ENCODE measurements around the gene BTNL8. TPM values are rescaled to one million over a fixed set of nuclear protein-coding genes. Genes with fewer than 3 reads are reported as not detected.

The BTNL8 gene
- total and polyA plus RNA-seq, 2 of the 13 experiments (the other 11 are each of a cell fraction or from before 2014, with no cell fraction given), result not detected

DNA sequence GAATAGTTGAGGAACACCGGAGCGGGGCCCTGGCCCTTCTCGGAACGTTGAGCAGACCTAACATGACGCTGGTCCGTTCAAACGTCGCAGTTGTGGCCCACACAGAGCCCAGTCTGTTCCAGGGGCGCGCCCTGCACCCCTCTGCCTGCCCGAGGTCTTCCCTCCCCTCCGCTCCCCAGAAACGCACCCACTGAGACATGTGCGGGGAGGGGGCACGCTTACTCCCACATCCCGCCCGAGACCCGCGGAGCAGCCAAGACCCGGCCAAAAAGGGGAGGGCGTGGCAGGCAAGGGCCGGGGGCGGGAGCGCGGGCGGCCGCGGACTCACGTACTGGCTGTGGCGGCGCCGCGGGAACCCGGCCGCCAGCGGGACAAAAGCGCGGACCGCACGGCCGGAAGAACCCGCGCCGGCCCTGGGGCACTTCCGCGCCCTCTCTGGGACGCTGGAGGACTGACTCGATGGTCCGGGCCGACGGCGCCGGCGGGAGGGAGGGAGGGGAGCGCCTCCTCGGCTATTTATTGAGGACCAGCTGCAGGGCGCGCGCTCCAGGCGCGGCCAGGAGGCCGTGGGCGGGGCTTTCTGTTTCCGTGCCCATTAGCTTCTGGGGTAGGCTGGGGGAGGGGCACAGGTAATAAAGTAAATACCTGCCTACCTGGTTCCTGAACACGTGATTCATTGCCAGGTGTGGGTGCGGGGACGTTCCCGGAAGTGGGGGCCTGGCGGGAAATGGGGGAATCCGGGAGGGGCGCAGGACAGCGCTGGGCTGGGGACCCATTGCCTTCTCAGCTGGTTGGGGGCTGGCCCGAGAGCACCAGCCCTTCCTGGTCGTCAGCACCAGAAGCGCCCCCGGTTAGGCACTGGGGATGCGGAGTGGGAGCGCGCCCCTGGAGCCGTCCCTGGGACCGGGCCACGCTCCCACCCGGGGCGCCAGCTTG is 37.8 kb upstream of the BTNL8 start, which contains the start of gene ZFP62 (continued):
- TF ChIP-seq, protein P1, sequence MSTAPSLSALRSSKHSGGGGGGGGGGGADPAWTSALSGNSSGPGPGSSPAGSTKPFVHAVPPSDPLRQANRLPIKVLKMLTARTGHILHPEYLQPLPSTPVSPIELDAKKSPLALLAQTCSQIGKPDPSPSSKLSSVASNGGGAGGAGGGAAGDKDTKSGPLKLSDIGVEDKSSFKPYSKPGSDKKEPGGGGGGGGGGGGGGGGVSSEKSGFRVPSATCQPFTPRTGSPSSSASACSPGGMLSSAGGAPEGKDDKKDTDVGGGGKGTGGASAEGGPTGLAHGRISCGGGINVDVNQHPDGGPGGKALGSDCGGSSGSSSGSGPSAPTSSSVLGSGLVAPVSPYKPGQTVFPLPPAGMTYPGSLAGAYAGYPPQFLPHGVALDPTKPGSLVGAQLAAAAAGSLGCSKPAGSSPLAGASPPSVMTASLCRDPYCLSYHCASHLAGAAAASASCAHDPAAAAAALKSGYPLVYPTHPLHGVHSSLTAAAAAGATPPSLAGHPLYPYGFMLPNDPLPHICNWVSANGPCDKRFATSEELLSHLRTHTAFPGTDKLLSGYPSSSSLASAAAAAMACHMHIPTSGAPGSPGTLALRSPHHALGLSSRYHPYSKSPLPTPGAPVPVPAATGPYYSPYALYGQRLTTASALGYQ (CRISPR knock-in tag; IDR thresholded peaks at IDR 0.05), result no peak; the same call in 1 of the 2 replicates
- no peak for TF ChIP-seq CBX1 (IDR thresholded peaks at IDR 0.05; ENCODE audit: low read depth)
- TF ChIP-seq DNMT3B (CRISPR knock-in tag; conservative IDR thresholded peaks at IDR 0.05), result no peak; the same call in 1 of the 2 replicates
- TF ChIP-seq, protein P2, sequence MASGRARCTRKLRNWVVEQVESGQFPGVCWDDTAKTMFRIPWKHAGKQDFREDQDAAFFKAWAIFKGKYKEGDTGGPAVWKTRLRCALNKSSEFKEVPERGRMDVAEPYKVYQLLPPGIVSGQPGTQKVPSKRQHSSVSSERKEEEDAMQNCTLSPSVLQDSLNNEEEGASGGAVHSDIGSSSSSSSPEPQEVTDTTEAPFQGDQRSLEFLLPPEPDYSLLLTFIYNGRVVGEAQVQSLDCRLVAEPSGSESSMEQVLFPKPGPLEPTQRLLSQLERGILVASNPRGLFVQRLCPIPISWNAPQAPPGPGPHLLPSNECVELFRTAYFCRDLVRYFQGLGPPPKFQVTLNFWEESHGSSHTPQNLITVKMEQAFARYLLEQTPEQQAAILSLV (CRISPR knock-in tag; IDR thresholded peaks at IDR 0.05; ENCODE audit: borderline replicate concordance), result peak; percentile 28; the same call in 1 of the 2 replicates
- TF ChIP-seq, protein P3, sequence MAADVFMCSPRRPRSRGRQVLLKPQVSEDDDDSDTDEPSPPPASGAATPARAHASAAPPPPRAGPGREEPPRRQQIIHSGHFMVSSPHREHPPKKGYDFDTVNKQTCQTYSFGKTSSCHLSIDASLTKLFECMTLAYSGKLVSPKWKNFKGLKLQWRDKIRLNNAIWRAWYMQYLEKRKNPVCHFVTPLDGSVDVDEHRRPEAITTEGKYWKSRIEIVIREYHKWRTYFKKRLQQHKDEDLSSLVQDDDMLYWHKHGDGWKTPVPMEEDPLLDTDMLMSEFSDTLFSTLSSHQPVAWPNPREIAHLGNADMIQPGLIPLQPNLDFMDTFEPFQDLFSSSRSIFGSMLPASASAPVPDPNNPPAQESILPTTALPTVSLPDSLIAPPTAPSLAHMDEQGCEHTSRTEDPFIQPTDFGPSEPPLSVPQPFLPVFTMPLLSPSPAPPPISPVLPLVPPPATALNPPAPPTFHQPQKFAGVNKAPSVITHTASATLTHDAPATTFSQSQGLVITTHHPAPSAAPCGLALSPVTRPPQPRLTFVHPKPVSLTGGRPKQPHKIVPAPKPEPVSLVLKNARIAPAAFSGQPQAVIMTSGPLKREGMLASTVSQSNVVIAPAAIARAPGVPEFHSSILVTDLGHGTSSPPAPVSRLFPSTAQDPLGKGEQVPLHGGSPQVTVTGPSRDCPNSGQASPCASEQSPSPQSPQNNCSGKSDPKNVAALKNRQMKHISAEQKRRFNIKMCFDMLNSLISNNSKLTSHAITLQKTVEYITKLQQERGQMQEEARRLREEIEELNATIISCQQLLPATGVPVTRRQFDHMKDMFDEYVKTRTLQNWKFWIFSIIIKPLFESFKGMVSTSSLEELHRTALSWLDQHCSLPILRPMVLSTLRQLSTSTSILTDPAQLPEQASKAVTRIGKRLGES (CRISPR knock-in tag; IDR thresholded peaks at IDR 0.05; ENCODE audit: borderline replicate concordance), result no peak
- TF ChIP-seq ZNF775 (CRISPR knock-in tag; IDR thresholded peaks at IDR 0.05; ENCODE audit: borderline replicate concordance), result peak; percentile 30; the same call in 1 of the 2 replicates
- TF ChIP-seq ZBTB21 (CRISPR knock-in tag; IDR thresholded peaks at IDR 0.05), result no peak
- no peak for TF ChIP-seq NR2F6 (IDR thresholded peaks at IDR 0.05)
- TF ChIP-seq NR2F6 (CRISPR knock-in tag; IDR thresholded peaks at IDR 0.05), result no peak; the same call in 1 of the 2 replicates
- no peak for TF ChIP-seq PCBP2 (optimal IDR thresholded peaks at IDR 0.05; ENCODE audit: low read depth, low read length, poor library complexity, severe bottlenecking)
- TF ChIP-seq POLR2AphosphoS5 (IDR thresholded peaks at IDR 0.05; ENCODE audit: low read depth, low read length), result peak; percentile 67
- 0 out of 2 replicates have a peak, but pooled peaks have one; percentile 69 for TF ChIP-seq ZNF232 (CRISPR knock-in tag; IDR thresholded peaks at IDR 0.05; ENCODE audit: borderline replicate concordance)
- TF ChIP-seq ARHGAP35 (CRISPR knock-in tag; IDR thresholded peaks at IDR 0.05; ENCODE audit: borderline replicate concordance), result no peak
- TF ChIP-seq ZNF550 (CRISPR knock-in tag; IDR thresholded peaks at IDR 0.05; ENCODE audit: borderline replicate concordance), result no peak
- TF ChIP-seq ZNF343 (CRISPR knock-in tag; IDR thresholded peaks at IDR 0.05), result peak; percentile 24; the same call in 1 of the 2 replicates
- TF ChIP-seq, protein P4, sequence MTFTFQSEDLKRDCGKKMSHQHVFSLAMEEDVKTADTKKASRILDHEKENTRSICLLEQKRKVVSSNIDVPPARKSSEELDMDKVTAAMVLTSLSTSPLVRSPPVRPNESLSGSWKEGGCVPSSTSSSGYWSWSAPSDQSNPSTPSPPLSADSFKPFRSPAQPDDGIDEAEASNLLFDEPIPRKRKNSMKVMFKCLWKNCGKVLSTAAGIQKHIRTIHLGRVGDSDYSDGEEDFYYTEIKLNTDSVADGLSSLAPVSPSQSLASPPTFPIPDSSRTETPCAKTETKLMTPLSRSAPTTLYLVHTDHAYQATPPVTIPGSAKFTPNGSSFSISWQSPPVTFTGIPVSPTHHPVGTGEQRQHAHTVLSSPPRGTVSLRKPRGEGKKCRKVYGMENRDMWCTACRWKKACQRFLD (CRISPR knock-in tag; IDR thresholded peaks at IDR 0.05; ENCODE audit: borderline replicate concordance), result 0 out of 2 replicates have a peak, but pooled peaks have one; percentile 43
- no peak for TF ChIP-seq ZFYVE20 (CRISPR knock-in tag; IDR thresholded peaks at IDR 0.05; ENCODE audit: borderline replicate concordance, low read depth)
- TF ChIP-seq KDM2A (CRISPR knock-in tag; IDR thresholded peaks at IDR 0.05; ENCODE audit: borderline replicate concordance, low read depth), result peak; percentile 77; the same call in 1 of the 2 replicates
- no peak for TF ChIP-seq REL (CRISPR knock-in tag; conservative IDR thresholded peaks at IDR 0.05)
- TF ChIP-seq, protein P5, sequence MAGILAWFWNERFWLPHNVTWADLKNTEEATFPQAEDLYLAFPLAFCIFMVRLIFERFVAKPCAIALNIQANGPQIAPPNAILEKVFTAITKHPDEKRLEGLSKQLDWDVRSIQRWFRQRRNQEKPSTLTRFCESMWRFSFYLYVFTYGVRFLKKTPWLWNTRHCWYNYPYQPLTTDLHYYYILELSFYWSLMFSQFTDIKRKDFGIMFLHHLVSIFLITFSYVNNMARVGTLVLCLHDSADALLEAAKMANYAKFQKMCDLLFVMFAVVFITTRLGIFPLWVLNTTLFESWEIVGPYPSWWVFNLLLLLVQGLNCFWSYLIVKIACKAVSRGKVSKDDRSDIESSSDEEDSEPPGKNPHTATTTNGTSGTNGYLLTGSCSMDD (CRISPR knock-in tag; IDR thresholded peaks at IDR 0.05), result no peak

Data from HepG2 (cell line).